K562 (cell line): ENCODE measurements around the gene EFHC1. TPM values are rescaled to one million over a fixed set of nuclear protein-coding genes. Genes with fewer than 3 reads are reported as not detected.

ENCODE experiments used
- ARID1B ChIP-seq: fragments of 450-650 bp; IDR thresholded peaks from 2 replicates; pipeline ENCODE4 v1.6.1; 2016; ENCODE audit warnings: antibody characterized with exemption, mild to moderate bottlenecking, inconsistent platforms
- ATF2 ChIP-seq: sonication (generic); formaldehyde crosslinking; IDR thresholded peaks from 2 replicates; pipeline ENCODE4 v1.8.1; 2022; ENCODE audit warnings: missing genetic modification reagents
- C11orf30 ChIP-seq: fragments of 450-650 bp; IDR thresholded peaks from 2 replicates; pipeline ENCODE4 v1.6.1; 2016; ENCODE audit warnings: low read depth, mild to moderate bottlenecking
- CEBPG ChIP-seq, 3 experiments: fragments of 200-800 bp in 1 of 3; sonication (Bioruptor generic) in 1 of 3; sonication (generic) in 1 of 3; formaldehyde crosslinking in 1 of 3; IDR thresholded peaks in 2 of 3; conservative IDR thresholded peaks in 1 of 3; 2 replicates each; pipeline versions ENCODE4 v1.6.1 to v1.8.0; 2016 to 2022; ENCODE audit warnings: missing compliant biosample characterization in 2 of 3, missing genetic modification characterization in 2 of 3, mild to moderate bottlenecking in 1 of 3, missing genetic modification reagents in 1 of 3
- CGGBP1 ChIP-seq: fragments of 250-450 bp; sonication (Bioruptor Pico); IDR thresholded peaks from 2 replicates; pipeline ENCODE4 v1.9.0; 2021; ENCODE audit warnings: mild to moderate bottlenecking
- CHD1 ChIP-seq: fragments of 200-600 bp; sonication (generic); IDR thresholded peaks from one replicate; pipeline ENCODE4 v1.6.1; 2012; ENCODE audit warnings: mild to moderate bottlenecking, moderate library complexity, low read length, inconsistent platforms
- CREBBP ChIP-seq: IDR thresholded peaks from one replicate; pipeline ENCODE4 v1.6.1; 2012; ENCODE audit warnings: low read depth, mild to moderate bottlenecking, control low read depth, inconsistent platforms, low read length
- CREM ChIP-seq: IDR thresholded peaks from 2 replicates; pipeline ENCODE4 v1.6.1; 2014; ENCODE audit warnings: antibody characterized with exemption, low read depth
- FOXM1 ChIP-seq, 2 experiments: fragments of 450-650 bp in 1 of 2; sonication (generic) in 1 of 2; formaldehyde crosslinking in 1 of 2; IDR thresholded peaks; 2 replicates each; pipeline versions ENCODE4 v1.6.1 to v1.9.0; 2017 to 2022; ENCODE audit warnings: low read depth in 2 of 2, mild to moderate bottlenecking in 2 of 2, missing genetic modification reagents in 1 of 2, moderate library complexity in 1 of 2
- KLF6 ChIP-seq: fragments of 250-450 bp; sonication (Bioruptor Pico); IDR thresholded peaks from 2 replicates; pipeline ENCODE4 v1.4.0; 2020; ENCODE audit warnings: mild to moderate bottlenecking, moderate library complexity, borderline replicate concordance
- L3MBTL2 ChIP-seq: fragments of 450-650 bp; IDR thresholded peaks from 2 replicates; pipeline ENCODE4 v1.6.1; 2016; ENCODE audit warnings: mild to moderate bottlenecking, moderate library complexity
- MAFK ChIP-seq: IDR thresholded peaks from 2 replicates; pipeline ENCODE4 v1.6.1; 2011; ENCODE audit warnings: low read length, improper control_type of control experiment
- MLLT1 ChIP-seq, 2 experiments: fragments of 450-650 bp; IDR thresholded peaks; 2 replicates each; pipeline ENCODE4 v1.6.1; 2016
- TCF3 ChIP-seq: sonication (generic); formaldehyde crosslinking; IDR thresholded peaks from 2 replicates; pipeline ENCODE4 v1.4.0; 2020; ENCODE audit warnings: mild to moderate bottlenecking, missing genetic modification reagents
- ZBTB9 ChIP-seq: fragments of 450-650 bp; formaldehyde crosslinking; IDR thresholded peaks from 2 replicates; pipeline ENCODE4 v1.4.0; 2020; ENCODE audit warnings: mild to moderate bottlenecking, moderate library complexity
- ZC3H8 ChIP-seq: fragments of 450-650 bp; IDR thresholded peaks from 2 replicates; pipeline ENCODE4 v1.6.1; 2017
- ZNF133 ChIP-seq: fragments of 250-450 bp; sonication (Bioruptor Pico); IDR thresholded peaks from 2 replicates; pipeline ENCODE4 v1.4.0; 2020; ENCODE audit warnings: mild to moderate bottlenecking
- ZNF253 ChIP-seq: fragments of 250-450 bp; sonication (Bioruptor Pico); conservative IDR thresholded peaks from 2 replicates; pipeline ENCODE4 v1.6.1; 2021; ENCODE audit warnings: mild to moderate bottlenecking
- ZNF395 ChIP-seq: fragments of 200-800 bp; sonication (Bioruptor generic); IDR thresholded peaks from 2 replicates; pipeline ENCODE4 v1.6.1; 2017; ENCODE audit warnings: missing genetic modification characterization, missing compliant biosample characterization
- ZNF766 ChIP-seq: fragments of 200-800 bp; sonication (Bioruptor generic); conservative IDR thresholded peaks from 2 replicates; pipeline ENCODE4 v1.6.1; 2016; ENCODE audit warnings: missing genetic modification characterization, missing compliant biosample characterization
- polyA plus RNA-seq, 8 experiments: library from polyadenylated mRNA; depleted of rRNA in 4 of 8; stranded (reverse) in 5 of 8; unstranded in 3 of 8; fragments of >200 nt; fragmentation: Nextera tagmentation in 2 of 8; fragmentation: Illumina TruSeq in 1 of 8; extraction: Ambion mirVana in 2 of 8; extraction: Trizol in 1 of 8; gene quantifications; 2 replicates each; pipeline versions ENCODE4 v1.2.1 to v1.2.3, GENCODE V29; 2011 to 2014; ENCODE audit warnings: inconsistent platforms in 1 of 8, missing spikeins in 1 of 8
- total RNA-seq, 7 experiments: library from RNA; depleted of rRNA in 6 of 7; stranded (reverse); fragments of >200 nt in 6 of 7; fragmentation: Illumina TruSeq in 2 of 7; extraction: Trizol in 2 of 7; gene quantifications; 2 replicates each; pipeline versions ENCODE4 v1.2.1 to v1.2.3, GENCODE V29; 2011 to 2021; ENCODE audit warnings: low replicate concordance in 1 of 7

The EFHC1 gene
- total and polyA plus RNA-seq, 9 of the 15 experiments (the other 6 are each of a cell fraction or from before 2014, with no cell fraction given) = 9.5 to 31.0 (median 14.9) TPM

GRCh38 chr6:52518279-52518945 is 98.3 kb downstream of the EFHC1 start (continued):
- TF ChIP-seq CEBPG (CRISPR knock-in tag; IDR thresholded peaks at IDR 0.05) = no peak
- TF ChIP-seq CEBPG (tag; conservative IDR thresholded peaks at IDR 0.05 in 1 of 2, IDR thresholded peaks at IDR 0.05 in 1 of 2) = no peak
- no peak for TF ChIP-seq ZC3H8
- peak; percentile 79 for TF ChIP-seq C11orf30
- no peak for TF ChIP-seq ZNF395 (CRISPR knock-in tag)
- TF ChIP-seq CREBBP = no peak
- no peak for TF ChIP-seq KLF6 (CRISPR knock-in tag)
- TF ChIP-seq CGGBP1 (CRISPR knock-in tag) = no peak
- 0 out of 2 replicates have a peak, but pooled peaks have one; percentile 27 for TF ChIP-seq MAFK
- no peak for TF ChIP-seq ATF2
- TF ChIP-seq ZNF253 (CRISPR knock-in tag) = no peak
- no peak for TF ChIP-seq ARID1B
- no peak for TF ChIP-seq CHD1
- no peak for TF ChIP-seq MLLT1 (IDR thresholded peaks at IDR 0.05)
- no peak for TF ChIP-seq FOXM1 (IDR thresholded peaks at IDR 0.05; ENCODE audit: low read depth)
- TF ChIP-seq FOXM1 (CRISPR knock-in tag; IDR thresholded peaks at IDR 0.05; ENCODE audit: low read depth) = no peak
- TF ChIP-seq ZNF133 (CRISPR knock-in tag) = no peak
- no peak for TF ChIP-seq L3MBTL2
- TF ChIP-seq TCF3 = no peak
- TF ChIP-seq CREM = no peak
- TF ChIP-seq ZNF766 = 0 out of 2 replicates have a peak, but pooled peaks have one; percentile 1
- no peak for TF ChIP-seq ZBTB9 (CRISPR knock-in tag)
